ENCODE results near the gene PLB1.

DNA sequence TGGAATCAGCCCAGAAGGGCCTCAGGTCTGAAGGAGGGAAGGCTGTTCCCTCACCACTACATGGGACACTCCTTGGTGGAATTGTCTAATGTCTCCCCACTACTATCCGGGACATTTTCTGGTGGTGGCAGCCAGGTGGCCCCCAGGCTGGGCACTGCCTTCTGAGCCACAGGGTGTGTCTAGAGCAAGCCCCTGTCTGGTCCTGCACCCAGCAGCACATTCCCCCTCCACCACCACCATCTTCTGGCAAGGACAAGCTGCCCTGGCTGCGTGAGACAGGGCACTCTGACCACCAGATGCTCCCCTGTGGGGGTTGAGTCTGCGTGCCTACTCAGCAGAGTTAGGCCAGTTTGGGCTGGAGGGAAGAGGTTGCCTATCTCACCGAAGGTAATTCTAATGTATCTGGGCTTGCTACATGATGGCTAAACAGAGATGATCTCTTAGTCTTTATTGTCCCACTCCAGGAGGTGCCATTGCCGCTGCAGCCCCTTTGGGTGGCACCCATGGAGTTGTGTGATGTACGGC, 106.3 kb downstream of the PLB1 start:
- TF ChIP-seq, protein P1, sequence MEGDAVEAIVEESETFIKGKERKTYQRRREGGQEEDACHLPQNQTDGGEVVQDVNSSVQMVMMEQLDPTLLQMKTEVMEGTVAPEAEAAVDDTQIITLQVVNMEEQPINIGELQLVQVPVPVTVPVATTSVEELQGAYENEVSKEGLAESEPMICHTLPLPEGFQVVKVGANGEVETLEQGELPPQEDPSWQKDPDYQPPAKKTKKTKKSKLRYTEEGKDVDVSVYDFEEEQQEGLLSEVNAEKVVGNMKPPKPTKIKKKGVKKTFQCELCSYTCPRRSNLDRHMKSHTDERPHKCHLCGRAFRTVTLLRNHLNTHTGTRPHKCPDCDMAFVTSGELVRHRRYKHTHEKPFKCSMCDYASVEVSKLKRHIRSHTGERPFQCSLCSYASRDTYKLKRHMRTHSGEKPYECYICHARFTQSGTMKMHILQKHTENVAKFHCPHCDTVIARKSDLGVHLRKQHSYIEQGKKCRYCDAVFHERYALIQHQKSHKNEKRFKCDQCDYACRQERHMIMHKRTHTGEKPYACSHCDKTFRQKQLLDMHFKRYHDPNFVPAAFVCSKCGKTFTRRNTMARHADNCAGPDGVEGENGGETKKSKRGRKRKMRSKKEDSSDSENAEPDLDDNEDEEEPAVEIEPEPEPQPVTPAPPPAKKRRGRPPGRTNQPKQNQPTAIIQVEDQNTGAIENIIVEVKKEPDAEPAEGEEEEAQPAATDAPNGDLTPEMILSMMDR (conservative IDR thresholded peaks at IDR 0.05; ENCODE audit: low read depth in 2 of 2), result no peak
- TF ChIP-seq EZH2phosphoT487 (IDR thresholded peaks at IDR 0.05; ENCODE audit: unreplicated experiment), result no peak
- TF ChIP-seq POLR2AphosphoS5 (IDR thresholded peaks at IDR 0.05; ENCODE audit: low read depth), result no peak
- TF ChIP-seq, protein P2, sequence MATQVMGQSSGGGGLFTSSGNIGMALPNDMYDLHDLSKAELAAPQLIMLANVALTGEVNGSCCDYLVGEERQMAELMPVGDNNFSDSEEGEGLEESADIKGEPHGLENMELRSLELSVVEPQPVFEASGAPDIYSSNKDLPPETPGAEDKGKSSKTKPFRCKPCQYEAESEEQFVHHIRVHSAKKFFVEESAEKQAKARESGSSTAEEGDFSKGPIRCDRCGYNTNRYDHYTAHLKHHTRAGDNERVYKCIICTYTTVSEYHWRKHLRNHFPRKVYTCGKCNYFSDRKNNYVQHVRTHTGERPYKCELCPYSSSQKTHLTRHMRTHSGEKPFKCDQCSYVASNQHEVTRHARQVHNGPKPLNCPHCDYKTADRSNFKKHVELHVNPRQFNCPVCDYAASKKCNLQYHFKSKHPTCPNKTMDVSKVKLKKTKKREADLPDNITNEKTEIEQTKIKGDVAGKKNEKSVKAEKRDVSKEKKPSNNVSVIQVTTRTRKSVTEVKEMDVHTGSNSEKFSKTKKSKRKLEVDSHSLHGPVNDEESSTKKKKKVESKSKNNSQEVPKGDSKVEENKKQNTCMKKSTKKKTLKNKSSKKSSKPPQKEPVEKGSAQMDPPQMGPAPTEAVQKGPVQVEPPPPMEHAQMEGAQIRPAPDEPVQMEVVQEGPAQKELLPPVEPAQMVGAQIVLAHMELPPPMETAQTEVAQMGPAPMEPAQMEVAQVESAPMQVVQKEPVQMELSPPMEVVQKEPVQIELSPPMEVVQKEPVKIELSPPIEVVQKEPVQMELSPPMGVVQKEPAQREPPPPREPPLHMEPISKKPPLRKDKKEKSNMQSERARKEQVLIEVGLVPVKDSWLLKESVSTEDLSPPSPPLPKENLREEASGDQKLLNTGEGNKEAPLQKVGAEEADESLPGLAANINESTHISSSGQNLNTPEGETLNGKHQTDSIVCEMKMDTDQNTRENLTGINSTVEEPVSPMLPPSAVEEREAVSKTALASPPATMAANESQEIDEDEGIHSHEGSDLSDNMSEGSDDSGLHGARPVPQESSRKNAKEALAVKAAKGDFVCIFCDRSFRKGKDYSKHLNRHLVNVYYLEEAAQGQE (IDR thresholded peaks at IDR 0.05; ENCODE audit: unreplicated experiment), result no peak
- no peak for TF ChIP-seq STAT1 (IDR thresholded peaks at IDR 0.05; ENCODE audit: unreplicated experiment)
- no peak for TF ChIP-seq EZH2 (IDR thresholded peaks at IDR 0.05; ENCODE audit: low read depth, unreplicated experiment)
- TF ChIP-seq, protein P3, sequence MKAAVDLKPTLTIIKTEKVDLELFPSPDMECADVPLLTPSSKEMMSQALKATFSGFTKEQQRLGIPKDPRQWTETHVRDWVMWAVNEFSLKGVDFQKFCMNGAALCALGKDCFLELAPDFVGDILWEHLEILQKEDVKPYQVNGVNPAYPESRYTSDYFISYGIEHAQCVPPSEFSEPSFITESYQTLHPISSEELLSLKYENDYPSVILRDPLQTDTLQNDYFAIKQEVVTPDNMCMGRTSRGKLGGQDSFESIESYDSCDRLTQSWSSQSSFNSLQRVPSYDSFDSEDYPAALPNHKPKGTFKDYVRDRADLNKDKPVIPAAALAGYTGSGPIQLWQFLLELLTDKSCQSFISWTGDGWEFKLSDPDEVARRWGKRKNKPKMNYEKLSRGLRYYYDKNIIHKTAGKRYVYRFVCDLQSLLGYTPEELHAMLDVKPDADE (IDR thresholded peaks at IDR 0.05), result no peak
- no peak for TF ChIP-seq ZNF114 (CRISPR knock-in tag; IDR thresholded peaks at IDR 0.05)
- TF ChIP-seq JUNB (IDR thresholded peaks at IDR 0.05; ENCODE audit: unreplicated experiment), result no peak
